Neural progenitor cell (in vitro differentiated cells): ENCODE results near the gene ACY1.

Experiments used
- CTCF ChIP-seq: fragments of 200-600 bp; sonication (generic); IDR thresholded peaks from 2 replicates; pipeline ENCODE4 v1.5.1; 2017; ENCODE audit warnings: antibody characterized with exemption, mild to moderate bottlenecking
- EZH2 ChIP-seq: fragments of 200-600 bp; sonication (generic); IDR thresholded peaks from 2 replicates; pipeline ENCODE4 v1.6.1; 2017; ENCODE audit warnings: antibody characterized with exemption, mild to moderate bottlenecking, moderate library complexity

DNA sequence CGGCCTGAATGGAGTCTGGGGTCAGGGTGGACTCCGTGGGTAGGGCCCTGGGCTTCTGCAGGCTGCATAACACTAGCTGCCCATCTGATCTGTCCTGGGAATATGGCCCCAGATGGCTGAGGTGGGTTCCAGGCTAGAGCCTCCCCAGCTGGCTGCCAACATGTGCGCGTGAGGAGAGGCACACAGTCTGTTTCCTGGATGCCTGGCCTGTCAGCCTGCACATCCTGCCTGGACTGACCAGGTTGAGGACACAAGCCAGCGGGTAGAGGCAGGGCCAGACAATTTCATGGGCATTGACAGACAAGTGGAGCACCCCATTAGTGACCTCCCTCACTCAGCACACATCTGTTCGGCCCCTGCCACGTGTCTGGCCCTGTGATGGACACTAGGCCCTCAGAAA is 42.1 kb downstream of the ACY1 start:
- TF ChIP-seq CTCF (no peak), EZH2 (no peak)
